GM12874 (cell line): Measurements from ENCODE around the gene NFU1.

Experiments used
- TF ChIP-seq, protein P1 (sequence below): IDR thresholded peaks from 2 replicates; pipeline ENCODE4 v1.5.1; 2011; ENCODE audit warnings: low read depth, mild to moderate bottlenecking, control low read depth, low read length, moderate library complexity; ENCODE audit not compliant: insufficient read depth

NFU1 gene

DNA sequence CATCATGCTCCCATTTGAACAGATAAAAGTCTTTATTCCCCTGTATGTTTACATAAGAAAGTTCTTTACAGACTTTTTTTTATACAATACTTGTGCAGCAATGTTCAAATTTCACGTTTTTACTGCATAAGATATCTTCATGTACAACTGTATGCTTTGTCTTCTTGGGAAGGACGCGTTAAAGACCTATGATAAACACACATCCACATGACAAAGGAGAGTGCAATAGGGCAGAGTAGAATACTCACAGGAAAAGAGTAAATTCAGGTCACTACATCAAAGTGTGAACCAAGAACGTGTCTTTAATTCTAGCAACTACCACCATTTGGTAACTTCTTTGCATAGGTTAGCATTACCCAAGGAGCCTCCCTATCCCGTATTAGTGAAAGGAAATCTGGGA, 33.7 kb upstream of the NFU1 start:
- TF ChIP-seq, protein P1, sequence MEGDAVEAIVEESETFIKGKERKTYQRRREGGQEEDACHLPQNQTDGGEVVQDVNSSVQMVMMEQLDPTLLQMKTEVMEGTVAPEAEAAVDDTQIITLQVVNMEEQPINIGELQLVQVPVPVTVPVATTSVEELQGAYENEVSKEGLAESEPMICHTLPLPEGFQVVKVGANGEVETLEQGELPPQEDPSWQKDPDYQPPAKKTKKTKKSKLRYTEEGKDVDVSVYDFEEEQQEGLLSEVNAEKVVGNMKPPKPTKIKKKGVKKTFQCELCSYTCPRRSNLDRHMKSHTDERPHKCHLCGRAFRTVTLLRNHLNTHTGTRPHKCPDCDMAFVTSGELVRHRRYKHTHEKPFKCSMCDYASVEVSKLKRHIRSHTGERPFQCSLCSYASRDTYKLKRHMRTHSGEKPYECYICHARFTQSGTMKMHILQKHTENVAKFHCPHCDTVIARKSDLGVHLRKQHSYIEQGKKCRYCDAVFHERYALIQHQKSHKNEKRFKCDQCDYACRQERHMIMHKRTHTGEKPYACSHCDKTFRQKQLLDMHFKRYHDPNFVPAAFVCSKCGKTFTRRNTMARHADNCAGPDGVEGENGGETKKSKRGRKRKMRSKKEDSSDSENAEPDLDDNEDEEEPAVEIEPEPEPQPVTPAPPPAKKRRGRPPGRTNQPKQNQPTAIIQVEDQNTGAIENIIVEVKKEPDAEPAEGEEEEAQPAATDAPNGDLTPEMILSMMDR = no peak

DNA sequence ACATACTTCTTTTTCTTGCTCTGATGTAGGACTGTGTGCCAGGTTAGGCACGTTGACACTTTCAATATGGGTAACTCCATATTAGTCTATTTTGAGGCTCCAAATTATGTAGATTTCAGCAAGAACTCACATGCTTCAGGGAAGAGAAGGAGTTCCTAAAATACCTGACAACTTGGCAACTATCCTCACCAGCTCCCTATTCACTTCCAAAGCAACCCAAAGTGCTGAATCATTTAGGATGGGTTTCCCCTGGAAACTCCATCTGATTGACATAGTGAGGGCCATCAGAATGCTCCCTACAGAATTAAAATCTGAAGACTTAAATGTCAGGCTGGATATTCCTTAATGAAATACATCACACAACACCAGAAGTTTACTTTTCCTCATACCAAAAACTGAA, 32.5 kb upstream of the NFU1 start:
- TF ChIP-seq, protein P1 = no peak

DNA sequence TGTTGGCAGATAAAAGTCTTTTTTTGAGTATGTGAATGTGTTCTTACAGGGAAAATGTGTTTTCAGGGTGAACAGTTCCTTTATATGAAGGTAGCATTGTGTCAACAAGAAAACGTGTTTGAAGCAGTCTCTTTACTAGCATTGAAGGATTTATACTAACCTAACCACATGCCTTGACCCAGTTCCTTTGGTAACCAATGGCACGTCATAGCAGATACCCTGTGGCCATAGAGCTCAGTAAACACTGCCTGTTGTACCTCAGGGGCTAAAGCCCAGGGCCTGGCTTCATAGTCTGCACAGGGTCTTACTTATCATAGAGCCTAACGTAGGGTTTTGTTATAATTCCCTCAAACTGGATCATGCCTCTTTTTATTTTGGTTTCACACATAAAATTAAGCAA, 32.1 kb upstream of the NFU1 start:
- TF ChIP-seq, protein P1 = no peak

DNA sequence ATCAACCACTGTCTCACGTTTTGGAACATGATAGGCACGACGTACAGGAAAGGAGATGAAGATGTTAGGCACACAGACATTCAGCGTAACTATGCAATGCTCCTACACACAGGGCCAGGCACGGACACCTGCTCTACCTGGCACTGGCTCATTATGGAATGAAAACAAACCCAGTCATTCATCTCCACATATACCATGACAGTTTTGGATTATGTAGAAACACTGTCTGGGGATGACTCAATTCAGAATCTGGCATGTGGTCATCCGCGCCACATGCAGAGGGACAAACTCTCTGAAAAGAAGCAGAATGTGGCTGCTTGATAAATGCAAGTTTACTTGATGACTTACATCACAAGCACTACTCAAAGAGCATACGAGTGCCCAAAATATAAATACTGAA, 29.5 kb upstream of the NFU1 start:
- TF ChIP-seq, protein P1 = no peak

DNA sequence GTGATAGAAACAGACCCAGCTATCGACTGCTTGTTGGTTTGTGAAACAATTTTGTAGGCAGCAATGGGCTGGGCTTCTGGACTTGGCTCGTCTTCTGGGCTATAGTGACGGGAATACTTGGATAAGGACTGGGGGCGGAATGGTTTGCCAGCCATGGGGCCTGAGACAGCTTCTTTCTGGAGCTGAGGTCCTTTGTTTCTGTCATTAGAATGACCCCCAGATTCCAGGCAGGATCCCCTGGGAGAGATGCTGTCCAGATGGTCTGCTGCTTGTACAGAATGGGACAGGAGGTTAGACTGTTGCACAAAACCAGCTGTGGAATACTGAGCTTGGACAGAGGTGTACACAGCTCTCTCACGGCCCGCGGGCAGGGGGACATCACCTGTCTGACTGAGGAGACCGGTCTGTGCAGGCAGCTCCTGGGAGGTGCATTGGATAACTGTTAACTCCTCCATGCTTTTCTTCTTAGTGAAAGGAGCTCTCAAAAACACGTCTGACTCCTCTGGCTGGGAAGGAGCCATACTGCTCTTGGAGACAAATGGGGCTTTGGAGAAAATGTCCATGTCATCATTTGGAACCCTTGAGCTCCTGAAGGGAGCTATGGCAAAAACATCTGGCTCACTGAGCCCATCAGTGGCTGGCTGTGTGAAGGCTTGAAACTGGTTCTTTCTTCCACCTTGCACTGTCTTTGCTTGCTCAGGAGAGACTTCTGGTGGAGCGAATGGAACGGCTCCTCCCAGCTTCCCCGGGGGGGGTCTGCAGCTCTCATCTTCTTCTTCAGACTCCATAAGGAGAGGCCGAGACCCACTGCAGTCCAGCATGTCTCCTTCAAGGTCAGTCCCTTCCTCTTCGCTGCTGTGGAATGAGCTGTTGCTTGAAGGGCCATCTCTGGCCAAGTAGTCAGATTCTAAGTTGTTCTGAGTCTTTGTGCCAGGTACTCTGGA, 28.6 kb upstream of the NFU1 start:
- TF ChIP-seq, protein P1 = no peak

DNA sequence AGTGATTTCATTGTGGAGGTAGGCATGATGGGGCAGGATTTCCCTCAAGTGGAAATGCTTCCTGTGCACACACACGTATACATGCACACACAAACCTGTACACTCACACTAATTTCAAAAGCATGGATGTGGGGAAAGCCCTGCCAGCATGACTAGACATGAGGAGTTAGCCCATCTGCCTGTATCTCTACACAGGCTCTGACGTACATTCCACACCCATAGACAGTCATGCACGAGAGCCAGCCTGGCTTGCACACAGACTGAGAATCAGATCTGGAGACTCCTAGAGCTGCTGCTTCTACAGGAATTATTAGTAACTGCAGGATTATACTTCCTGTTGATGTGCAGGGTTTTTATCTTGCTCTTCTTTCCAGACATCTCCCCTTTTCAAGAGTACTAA, 27.3 kb upstream of the NFU1 start:
- TF ChIP-seq, protein P1 = no peak

DNA sequence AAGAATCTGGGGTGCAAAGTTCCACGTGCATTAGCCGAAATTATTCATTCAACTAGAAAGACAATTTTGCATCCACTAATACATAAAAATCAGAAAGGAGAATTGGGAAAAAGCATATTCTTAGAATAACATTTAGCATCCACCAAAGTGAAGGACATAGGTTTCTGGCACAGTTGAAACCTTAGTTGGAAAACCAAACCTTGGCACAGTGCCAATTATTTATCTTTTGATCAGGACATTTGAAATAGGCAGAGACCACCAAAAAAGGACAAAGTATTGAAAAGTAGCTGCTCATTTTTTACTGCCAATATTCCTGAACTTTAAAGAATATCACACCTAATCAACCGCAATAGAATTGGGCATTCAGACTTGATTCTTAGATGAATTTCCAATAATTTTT, 25.5 kb upstream of the NFU1 start:
- TF ChIP-seq, protein P1 = no peak
